ENCODE results near the gene OSBPL5. TPM values are rescaled to one million over a fixed set of nuclear protein-coding genes. Genes with fewer than 3 reads are reported as not detected.
A peak's percentile ranks its signal among the peaks of the same experiment; 100 is the strongest.

Gene OSBPL5
- total and polyA plus RNA-seq, 9 of the 15 experiments (the other 6 are each of a cell fraction or from before 2014, with no cell fraction given): 0.06 to 14.8 (median 3.2) TPM

DNA sequence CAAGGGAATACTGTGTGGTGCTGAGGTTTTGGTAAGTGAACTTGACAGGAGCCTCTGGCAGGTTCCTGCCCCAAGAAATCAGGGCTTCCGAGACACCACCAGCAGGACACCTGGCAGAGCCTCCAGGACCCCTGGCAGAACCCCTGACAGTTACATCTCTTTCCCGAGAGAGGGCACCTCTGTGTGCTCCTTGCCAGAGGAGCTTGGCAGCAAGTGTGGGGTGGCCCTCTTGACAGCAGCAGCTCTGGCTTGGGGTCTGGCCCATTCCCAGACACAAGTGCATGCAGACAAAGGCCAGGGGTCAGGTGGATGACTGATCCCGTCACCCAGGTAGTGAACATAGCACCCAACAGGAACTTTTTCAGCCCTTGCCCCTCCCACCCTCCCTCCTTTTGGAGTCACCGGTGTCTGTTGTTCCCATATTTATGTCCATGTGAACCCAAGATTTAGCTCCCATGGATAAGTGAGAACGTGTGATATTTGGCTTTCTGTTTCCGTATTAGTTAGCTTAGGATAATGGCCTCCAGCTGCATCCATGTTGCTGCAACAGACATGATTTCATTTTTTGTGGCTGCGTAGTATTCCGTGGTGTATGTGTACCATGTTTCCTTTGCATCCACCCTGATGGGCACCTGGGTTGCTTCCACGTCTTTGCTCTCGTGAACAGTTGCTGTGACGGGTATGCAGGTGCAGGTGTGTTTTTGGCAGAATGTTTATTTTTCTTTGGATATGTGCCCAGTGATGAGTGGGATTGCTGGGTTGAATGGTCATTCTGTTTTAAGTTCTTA, 21.2 kb upstream of the OSBPL5 start:
- H3K4me1 ChIP-seq (replicated peaks in 1 of 2; ENCODE audit: control insufficient read depth in 2 of 2, insufficient read depth in 2 of 2, low read length in 2 of 2): peaks cover 0 to 22% of the 10 kb centered on the region in 2 experiments; a peak in 3 of 5 replicates
- H3K27me3 ChIP-seq (ENCODE audit: control insufficient read depth in 2 of 2, insufficient read depth in 2 of 2, low read length in 2 of 2): no peaks in the 10 kb centered on the region
- DNase-seq (ENCODE audit: extremely low read depth in 1 of 4, low spot score in 3 of 4): no peak
- no peak for FAIRE-seq
- no peak overlapping the region for H2AFZ ChIP-seq (ENCODE audit: low read depth, low read length)
- BruUV-seq (replicated peaks): no TSS peak
- TF ChIP-seq RBM25 (IDR thresholded peaks at IDR 0.05; ENCODE audit: low read depth, low read length, severe bottlenecking) (peak; percentile 35), PHF21A (IDR thresholded peaks at IDR 0.05; ENCODE audit: borderline replicate concordance, low read depth) (no peak), ZNF444 (CRISPR knock-in tag; IDR thresholded peaks at IDR 0.05) (no peak), ZNF146 (CRISPR knock-in tag; IDR thresholded peaks at IDR 0.05; ENCODE audit: unreplicated experiment) (peak; percentile 96), JUN (IDR thresholded peaks at IDR 0.05; ENCODE audit: borderline replicate concordance, low read depth, low read length) (no peak), JUN (CRISPR knock-in tag; IDR thresholded peaks at IDR 0.05; ENCODE audit: borderline replicate concordance) (no peak)
- TF ChIP-seq, protein P1, sequence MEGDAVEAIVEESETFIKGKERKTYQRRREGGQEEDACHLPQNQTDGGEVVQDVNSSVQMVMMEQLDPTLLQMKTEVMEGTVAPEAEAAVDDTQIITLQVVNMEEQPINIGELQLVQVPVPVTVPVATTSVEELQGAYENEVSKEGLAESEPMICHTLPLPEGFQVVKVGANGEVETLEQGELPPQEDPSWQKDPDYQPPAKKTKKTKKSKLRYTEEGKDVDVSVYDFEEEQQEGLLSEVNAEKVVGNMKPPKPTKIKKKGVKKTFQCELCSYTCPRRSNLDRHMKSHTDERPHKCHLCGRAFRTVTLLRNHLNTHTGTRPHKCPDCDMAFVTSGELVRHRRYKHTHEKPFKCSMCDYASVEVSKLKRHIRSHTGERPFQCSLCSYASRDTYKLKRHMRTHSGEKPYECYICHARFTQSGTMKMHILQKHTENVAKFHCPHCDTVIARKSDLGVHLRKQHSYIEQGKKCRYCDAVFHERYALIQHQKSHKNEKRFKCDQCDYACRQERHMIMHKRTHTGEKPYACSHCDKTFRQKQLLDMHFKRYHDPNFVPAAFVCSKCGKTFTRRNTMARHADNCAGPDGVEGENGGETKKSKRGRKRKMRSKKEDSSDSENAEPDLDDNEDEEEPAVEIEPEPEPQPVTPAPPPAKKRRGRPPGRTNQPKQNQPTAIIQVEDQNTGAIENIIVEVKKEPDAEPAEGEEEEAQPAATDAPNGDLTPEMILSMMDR (IDR thresholded peaks at IDR 0.05 in 2 of 3, conservative IDR thresholded peaks at IDR 0.05 in 1 of 3; ENCODE audit: insufficient read depth in 2 of 3, low read depth in 1 of 3, low read length in 3 of 3): no peak
- H3K4me3 ChIP-seq: no peak overlapping the region
- no peak overlapping the region for H3K4me2 ChIP-seq (ENCODE audit: insufficient read depth, low read length)
- ChIA-PET CTCF (ENCODE audit: low intra/inter-chr PET ratio) (no interaction called here), POLR2A (no interaction called here)
- intact Hi-C loops (cut with micrococcal nuclease) (no loop called here), in situ Hi-C loops (cut with MboI) (no loop called here)
- no peak overlapping the region for H3K9ac ChIP-seq (ENCODE audit: insufficient read depth in 1 of 2, low read depth in 2 of 2, low read length in 2 of 2)
- 35% methylated on average over 11 of the region's 11 CpGs for WGBS (ENCODE audit: insufficient coverage, low coverage, missing lambda C conversion rate)
- H3K9me3 ChIP-seq (replicated peaks; ENCODE audit: control insufficient read depth, insufficient read depth, low read depth, low read length): peaks cover 2% of the 10 kb centered on the region; the same call in 1 of the 2 replicates
- no peak overlapping the region for H3K27ac ChIP-seq (ENCODE audit: extremely low read depth, low read depth, low read length)
- H3K9me1 ChIP-seq (ENCODE audit: control insufficient read depth, insufficient read depth, low read length): no peaks in the 10 kb centered on the region
- no peaks in the 10 kb centered on the region for H4K20me1 ChIP-seq (replicated peaks; ENCODE audit: control insufficient read depth, insufficient read depth, low read length)
- no peaks in the 10 kb centered on the region for H3K36me3 ChIP-seq (ENCODE audit: control insufficient read depth, insufficient read depth, low read length)
- H3K79me2 ChIP-seq (ENCODE audit: control insufficient read depth, insufficient read depth, low read length): no peaks in the 10 kb centered on the region
- ATAC-seq: no peak
